B cell (primary cell): ENCODE results near the gene DACT1. TPM values are rescaled to one million over a fixed set of nuclear protein-coding genes. Genes with fewer than 3 reads are reported as not detected.
A peak's percentile ranks its signal among the peaks of the same experiment; 100 is the strongest.
"Not testable (repeated sequence)": the region's sequence is repeated elsewhere in the genome, so short reads cannot be mapped to it uniquely, and the experiment has no call there.

Experiments used
- ATAC-seq: fragments of 200-7000 bp; cut with Tn5 transposase; one replicate; pipeline ENCODE4 v1.10.0; 2021; ENCODE audit warnings: low read depth, mild to moderate bottlenecking, moderate number of reproducible peaks, moderate library complexity
- CTCF ChIA-PET: fragments of 350-600 bp; sonication (Branson Sonifier 250); formaldehyde crosslinking; loops from one replicate; lab custom pipeline; 2021; ENCODE audit warnings: antibody characterized with exemption, inconsistent platforms; lab: Charles Lee
- POLR2A ChIA-PET: fragments of 350-600 bp; sonication (Branson Sonifier 250); formaldehyde crosslinking; loops from one replicate; lab custom pipeline; 2021; ENCODE audit warnings: antibody characterized with exemption; lab: Charles Lee
- DNase-seq: peaks from one replicate; pipeline ENCODE4 v3.0.0; 2013
- H2AFZ ChIP-seq: 2 replicates; pipeline ENCODE4 v1.6.1; 2012; ENCODE audit warnings: mild to moderate bottlenecking, low read depth, low read length; ENCODE audit not compliant: insufficient read depth, poor library complexity, severe bottlenecking
- H3K27ac ChIP-seq, 2 donors: 1 replicate in 1 of 2; 2 replicates in 1 of 2; pipeline ENCODE4 v1.5.1; 2012 to 2013; ENCODE audit warnings: low read length in 2 of 2, mild to moderate bottlenecking in 2 of 2, moderate library complexity in 1 of 2
- H3K27me3 ChIP-seq, 4 experiments: fragments of 200-600 bp in 1 of 4; sonication (generic) in 1 of 4; replicated peaks in 1 of 4; 1 replicate in 2 of 4; 2 replicates in 2 of 4; pipeline versions ENCODE4 v1.6.1 to v1.7.0; 2013 to 2016; ENCODE audit warnings: low read length in 3 of 4, mild to moderate bottlenecking in 2 of 4, mixed read lengths in 1 of 4, moderate library complexity in 1 of 4; ENCODE audit not compliant: insufficient read depth in 4 of 4, control insufficient read depth in 3 of 4; ENCODE audit errors: control extremely low read depth in 1 of 4
- H3K36me3 ChIP-seq, 2 experiments: replicated peaks in 1 of 2; 1 replicate in 1 of 2; 2 replicates in 1 of 2; pipeline versions ENCODE4 v1.6.1 to v1.7.1; 2013; ENCODE audit warnings: low read length in 1 of 2; ENCODE audit not compliant: insufficient read depth in 2 of 2, control insufficient read depth in 1 of 2; ENCODE audit errors: control extremely low read depth in 1 of 2, extremely low read depth in 1 of 2
- H3K4me1 ChIP-seq, 2 donors: fragments of 200-600 bp in 1 of 2; sonication (generic) in 1 of 2; 1 replicate in 1 of 2; 2 replicates in 1 of 2; pipeline versions ENCODE4 v1.5.1 to v1.6.1; 2013 to 2017; ENCODE audit warnings: low read length in 2 of 2; ENCODE audit not compliant: control insufficient read depth in 2 of 2, insufficient read depth in 2 of 2
- H3K4me2 ChIP-seq: replicated peaks from 2 replicates; pipeline ENCODE3; 2012; ENCODE audit warnings: mild to moderate bottlenecking, low read depth, low read length; ENCODE audit not compliant: poor library complexity, severe bottlenecking
- H3K4me3 ChIP-seq, 5 experiments: fragments of 200-600 bp in 1 of 5; sonication (generic) in 1 of 5; 1 replicate in 3 of 5; 2 replicates in 2 of 5; pipeline versions ENCODE4 v1.5.1 to v1.7.0; 2011 to 2016; ENCODE audit warnings: low read length in 4 of 5, mild to moderate bottlenecking in 4 of 5, low read depth in 2 of 5, control low read depth in 1 of 5, moderate library complexity in 1 of 5; ENCODE audit not compliant: insufficient read depth in 1 of 5; ENCODE audit errors: control extremely low read depth in 1 of 5, extremely low read depth in 1 of 5
- H3K79me2 ChIP-seq: fragments of 200-600 bp; sonication (generic); one replicate; pipeline ENCODE4 v1.6.0; 2016; ENCODE audit warnings: low read length; ENCODE audit not compliant: control insufficient read depth, insufficient read depth
- H3K9ac ChIP-seq: fragments of 200-600 bp; sonication (generic); 2 replicates; pipeline ENCODE4 v1.6.1; 2017; ENCODE audit warnings: mild to moderate bottlenecking, low read length, moderate library complexity
- H3K9me3 ChIP-seq, 3 donors: one replicate each; pipeline versions ENCODE4 v1.6.1 to v1.7.1; 2013; ENCODE audit warnings: low read length in 2 of 3; ENCODE audit not compliant: control insufficient read depth in 2 of 3, insufficient read depth in 1 of 3; ENCODE audit errors: control extremely low read depth in 1 of 3
- H4K20me1 ChIP-seq: 2 replicates; pipeline ENCODE4 v1.6.0; 2012; ENCODE audit warnings: mild to moderate bottlenecking, low read length; ENCODE audit not compliant: insufficient read depth, control insufficient read depth, poor library complexity, severe bottlenecking
- H3K27ac Mint-ChIP-seq: one replicate; pipeline ENCODE4 v1.8.0; 2021; ENCODE audit warnings: mixed read lengths
- H3K27me3 Mint-ChIP-seq: one replicate; pipeline ENCODE4 v1.8.0; 2021; ENCODE audit warnings: mixed read lengths
- H3K4me1 Mint-ChIP-seq: one replicate; pipeline ENCODE4 v1.8.0; 2021; ENCODE audit warnings: mixed read lengths
- H3K4me3 Mint-ChIP-seq: one replicate; pipeline ENCODE4 v1.8.0; 2021; ENCODE audit warnings: mixed read lengths
- H3K9me3 Mint-ChIP-seq: one replicate; pipeline ENCODE4 v1.8.0; 2022; ENCODE audit warnings: mixed read lengths; ENCODE audit not compliant: insufficient read depth
- CTCF ChIP-seq: fragments of 200-600 bp; IDR thresholded peaks from one replicate; pipeline ENCODE4 v1.8.0; 2022; ENCODE audit warnings: antibody characterized with exemption, mild to moderate bottlenecking
- EZH2 ChIP-seq: IDR thresholded peaks from 2 replicates; pipeline ENCODE4 v1.6.1; 2012; ENCODE audit warnings: borderline replicate concordance, low read depth, mild to moderate bottlenecking, moderate library complexity, low read length; ENCODE audit not compliant: insufficient read depth, poor library complexity, severe bottlenecking
- WGBS: methylation state at CpG from one replicate; pipeline ENCODE4 v1.1.5; 2013; ENCODE audit warnings: missing lambda C conversion rate; ENCODE audit not compliant: insufficient coverage; 5-methylcytosine and 5-hydroxymethylcytosine counted together
- intact Hi-C: fragments of 100-400 bp; cut with micrococcal nuclease; formaldehyde crosslinking; loops from one replicate; pipeline ENCODE4 v1.10.0; 2022
- polyA minus RNA-seq: library from RNA; depleted of rRNA, polyadenylated mRNA; stranded (reverse); fragments of >200 nt; gene quantifications from 2 replicates; pipeline ENCODE4 v1.2.3, GENCODE V29; 2012
- polyA plus RNA-seq: library from polyadenylated mRNA; depleted of rRNA; stranded (reverse); fragments of >200 nt; gene quantifications from 2 replicates; pipeline ENCODE4 v1.2.3, GENCODE V29; 2012
- total RNA-seq, 2 donors: library from RNA; stranded (reverse); fragments of 120-200 nt in 1 of 2; gene quantifications; 1 replicate in 1 of 2; 2 replicates in 1 of 2; pipeline versions ENCODE4 v1.2.3 to v1.2.4, GENCODE V29; 2013 to 2022

Gene DACT1
- 2.2 and 2.7 TPM in 2 replicates for total RNA-seq
- total RNA-seq (2013): 4.6 TPM
- 0.14 and 3.5 TPM in 2 replicates for polyA plus RNA-seq
- polyA minus RNA-seq: 3.9 TPM in 1 of 2 replicates, not detected in the other

GRCh38 chr14:58637391-58638230 is at the start of gene DACT1:
TSS of gene DACT1 (plus strand) at chr14:58637962. CDS start at chr14:58638203, 241 bp downstream.
- H3K27me3 Mint-ChIP-seq: peaks cover 13% of the 10 kb centered on the region
- intact Hi-C loops: loop anchor here (2.0 to 10.0 kb wide), 3 partner anchors 551 to 847 kb away; partner anchors contain the start of genes DAAM1, JKAMP and L3HYPDH
- TF ChIP-seq CTCF (no peak), EZH2 (no peak)
- CTCF ChIA-PET: interaction anchor here (1.1 kb wide), 1 partner anchor 136 kb away, joined by 5 read pairs; no protein-coding TSS in a partner anchor
- ATAC-seq (peak; percentile 81), DNase-seq (peak; percentile 82)
- Histone ChIP-seq H3K4me2 (peak within 1 kb of the TSS; percentile 86), H2AFZ (peak within 1 kb of the TSS; percentile 78), H3K4me1 (peaks cover 18 to 44% of the 10 kb centered on the region in 2 donors), H3K9ac (peak within 1 kb of the TSS; percentile 72), H3K27me3 (peaks cover 0 to 4% (median 0%) of the 10 kb centered on the region in 4 experiments), H3K9me3 (no peaks in the 10 kb centered on the region), H3K79me2 (no peaks in the 10 kb centered on the region), H4K20me1 (no peaks in the 10 kb centered on the region), H3K4me3 (peak within 1 kb of the TSS; percentile 51 to 74 (median 57)), H3K36me3 (no peaks in the 10 kb centered on the region), H3K27ac (peak within 1 kb of the TSS in 1 of 2 donors; percentile 58)
- peaks cover 48% of the 10 kb centered on the region for H3K4me1 Mint-ChIP-seq
- no peaks in the 10 kb centered on the region for H3K9me3 Mint-ChIP-seq
- POLR2A ChIA-PET: no interaction called here
- H3K4me3 Mint-ChIP-seq: peak within 1 kb of the TSS; percentile 93
- peak within 1 kb of the TSS; percentile 93 for H3K27ac Mint-ChIP-seq
- WGBS: under 1% methylated on average over 93 of the region's 94 CpGs

GRCh38 chr14:58588321-58588720 is 49.4 kb upstream of the DACT1 start:
- CTCF ChIA-PET: interaction anchor here (0.6 kb wide), 1 partner anchor 50 kb away, joined by 3 read pairs; no protein-coding TSS in a partner anchor
- H3K27ac Mint-ChIP-seq, H3K4me3 Mint-ChIP-seq, H3K9me3 Mint-ChIP-seq, H3K9me3 ChIP-seq, H2AFZ ChIP-seq, H3K27me3 Mint-ChIP-seq, ATAC-seq, H3K9ac ChIP-seq, intact Hi-C loops, H3K4me3 ChIP-seq, H3K4me1 ChIP-seq, H3K27ac ChIP-seq, H3K27me3 ChIP-seq, H3K4me2 ChIP-seq, H3K79me2 ChIP-seq, DNase-seq, POLR2A ChIA-PET, H4K20me1 ChIP-seq, H3K4me1 Mint-ChIP-seq, H3K36me3 ChIP-seq: not testable (repeated sequence)
- 100% methylated on average over 4 of the region's 18 CpGs for WGBS
